ENCODE data around the gene SPATA13. TPM values are rescaled to one million over a fixed set of nuclear protein-coding genes. Genes with fewer than 3 reads are reported as not detected.
"Not testable (repeated sequence)": the region's sequence is repeated elsewhere in the genome, so short reads cannot be mapped to it uniquely, and the experiment has no call there.

SPATA13 gene
- total RNA-seq, 4 donors from 2014 or later = 20.0 to 47.4 (median 27.6) TPM

DNA sequence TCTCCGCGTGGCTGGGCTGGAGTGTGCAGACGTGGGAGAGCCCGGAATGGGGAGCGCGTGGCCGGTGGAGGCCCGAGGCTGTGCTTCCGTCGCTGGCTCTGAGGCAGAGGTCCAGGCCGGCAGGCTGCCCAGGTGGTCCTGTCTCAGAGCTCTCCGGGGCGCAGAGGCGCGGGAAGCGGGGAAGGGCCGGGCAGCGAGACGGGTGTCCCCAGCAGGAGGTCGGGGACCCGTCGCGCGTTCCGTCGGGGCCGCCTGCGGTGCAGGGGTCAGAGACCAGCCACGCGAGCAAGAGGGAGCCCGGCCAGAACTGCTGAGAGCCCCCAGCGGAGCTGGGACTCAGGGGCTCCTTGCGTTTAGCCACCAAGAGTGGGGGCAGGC is 147.5 kb downstream of the SPATA13 start:
- H3K36me3 ChIP-seq = no peaks in the 10 kb centered on the region
- intact Hi-C loops (cut with DNase I; ENCODE audit: low total_unique reads) = no loop called here
- no peaks in the 10 kb centered on the region for H3K27me3 ChIP-seq
- no peak overlapping the region for H3K27ac ChIP-seq
- no peak for DNase-seq
- no peaks in the 10 kb centered on the region for H3K9me3 ChIP-seq
- H3K4me1 ChIP-seq = no peaks in the 10 kb centered on the region
- TF ChIP-seq, protein P1, sequence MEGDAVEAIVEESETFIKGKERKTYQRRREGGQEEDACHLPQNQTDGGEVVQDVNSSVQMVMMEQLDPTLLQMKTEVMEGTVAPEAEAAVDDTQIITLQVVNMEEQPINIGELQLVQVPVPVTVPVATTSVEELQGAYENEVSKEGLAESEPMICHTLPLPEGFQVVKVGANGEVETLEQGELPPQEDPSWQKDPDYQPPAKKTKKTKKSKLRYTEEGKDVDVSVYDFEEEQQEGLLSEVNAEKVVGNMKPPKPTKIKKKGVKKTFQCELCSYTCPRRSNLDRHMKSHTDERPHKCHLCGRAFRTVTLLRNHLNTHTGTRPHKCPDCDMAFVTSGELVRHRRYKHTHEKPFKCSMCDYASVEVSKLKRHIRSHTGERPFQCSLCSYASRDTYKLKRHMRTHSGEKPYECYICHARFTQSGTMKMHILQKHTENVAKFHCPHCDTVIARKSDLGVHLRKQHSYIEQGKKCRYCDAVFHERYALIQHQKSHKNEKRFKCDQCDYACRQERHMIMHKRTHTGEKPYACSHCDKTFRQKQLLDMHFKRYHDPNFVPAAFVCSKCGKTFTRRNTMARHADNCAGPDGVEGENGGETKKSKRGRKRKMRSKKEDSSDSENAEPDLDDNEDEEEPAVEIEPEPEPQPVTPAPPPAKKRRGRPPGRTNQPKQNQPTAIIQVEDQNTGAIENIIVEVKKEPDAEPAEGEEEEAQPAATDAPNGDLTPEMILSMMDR (IDR thresholded peaks at IDR 0.05) = no peak
- TF ChIP-seq POLR2A (IDR thresholded peaks at IDR 0.05) = no peak
- H3K4me3 ChIP-seq = no peak overlapping the region

DNA sequence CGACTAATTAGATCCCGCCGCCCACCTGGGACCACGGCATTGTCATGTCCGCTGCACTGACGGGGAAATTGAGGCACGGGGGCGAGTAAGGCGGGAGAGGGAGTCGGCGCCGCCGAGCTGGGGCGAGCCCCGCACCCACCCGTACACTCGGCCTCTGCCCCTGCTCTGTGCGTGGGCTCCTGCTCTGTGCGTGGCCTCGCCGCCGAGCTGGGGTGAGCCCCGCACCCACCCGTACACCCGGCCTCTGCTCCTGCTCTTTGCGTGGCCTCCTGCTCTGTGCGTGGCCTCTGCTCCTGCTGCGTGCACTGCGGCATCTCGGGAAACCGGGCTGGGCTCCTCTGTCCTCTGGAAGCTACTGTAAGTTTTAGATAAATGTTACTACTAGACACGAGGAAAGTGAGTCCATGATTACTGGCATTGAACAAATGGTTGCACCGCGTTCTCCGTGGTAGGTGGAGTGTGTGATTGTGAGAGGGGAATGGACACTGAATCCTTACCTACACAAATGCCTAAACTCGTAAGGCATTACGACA is 148.0 kb downstream of the SPATA13 start:
- Histone ChIP-seq H3K27me3 (no peaks in the 10 kb centered on the region), H3K27ac (no peak overlapping the region), H3K4me3 (no peak overlapping the region), H3K36me3 (no peaks in the 10 kb centered on the region), H3K4me1 (no peaks in the 10 kb centered on the region), H3K9me3 (no peaks in the 10 kb centered on the region)
- no peak for DNase-seq
- intact Hi-C loops (cut with DNase I; ENCODE audit: low total_unique reads) = no loop called here
- no peak for TF ChIP-seq POLR2A (IDR thresholded peaks at IDR 0.05)
- TF ChIP-seq, protein P1 (IDR thresholded peaks at IDR 0.05) = no peak

DNA sequence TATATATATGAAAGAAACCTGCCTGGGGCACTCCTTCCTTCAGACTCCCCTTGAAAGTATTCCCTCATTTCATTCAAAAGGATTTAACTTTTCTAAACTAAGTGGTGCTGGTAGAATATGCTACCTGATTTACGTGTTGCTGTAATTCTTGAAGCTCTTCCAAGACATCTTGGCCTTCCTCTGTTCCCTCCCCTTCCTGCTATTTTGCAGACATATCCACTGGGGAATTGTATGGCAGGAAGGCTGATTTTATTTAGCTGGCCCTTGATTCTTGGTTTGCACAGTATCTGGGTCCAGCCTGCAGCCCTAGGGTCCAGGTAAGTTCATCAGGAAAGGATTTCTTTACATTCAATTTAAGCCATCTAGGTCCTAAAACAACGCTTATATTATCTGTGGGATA is 148.8 kb downstream of the SPATA13 start, which contains the start of gene C1QTNF9:
Gene C1QTNF9, plus strand, starts transcription at position 281 of the 400 bp plus-strand sequence. CDS start 6,424 bp downstream, outside the sequence.
- H3K4me1 ChIP-seq; H3K27ac ChIP-seq; DNase-seq; H3K36me3 ChIP-seq; H3K27me3 ChIP-seq; H3K9me3 ChIP-seq; H3K4me3 ChIP-seq; intact Hi-C loops (cut with DNase I; ENCODE audit: low total_unique reads): not testable (repeated sequence)

DNA sequence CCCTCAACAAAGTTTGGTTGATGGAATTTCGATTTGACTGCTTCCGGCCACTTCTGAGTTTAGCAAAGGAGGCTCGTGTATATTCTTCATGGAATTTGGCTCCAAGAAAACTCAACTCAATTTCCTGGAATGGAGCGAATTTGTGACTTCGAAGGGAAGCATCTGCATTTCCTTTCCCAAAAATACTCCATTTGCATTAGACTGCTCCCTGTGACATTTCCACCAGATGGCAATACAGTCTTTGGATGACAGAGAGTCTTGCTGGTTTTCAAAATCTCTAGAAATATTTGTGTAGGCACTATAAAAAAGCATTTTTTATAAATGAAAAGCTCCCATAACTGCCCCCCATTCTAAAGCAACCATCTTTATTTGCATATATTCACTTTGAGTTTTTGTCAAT is 152.9 kb downstream of the SPATA13 start:
- Histone ChIP-seq H3K9me3 (no peaks in the 10 kb centered on the region), H3K4me3 (no peak overlapping the region), H3K27me3 (no peaks in the 10 kb centered on the region), H3K4me1 (no peaks in the 10 kb centered on the region), H3K36me3 (no peaks in the 10 kb centered on the region), H3K27ac (no peak overlapping the region)
- DNase-seq = no peak
- TF ChIP-seq POLR2A (IDR thresholded peaks at IDR 0.05) = no peak
- TF ChIP-seq, protein P1 (IDR thresholded peaks at IDR 0.05) = peak in 1 of 4 experiments; percentile 26
- intact Hi-C loops (cut with DNase I; ENCODE audit: low total_unique reads) = no loop called here

DNA sequence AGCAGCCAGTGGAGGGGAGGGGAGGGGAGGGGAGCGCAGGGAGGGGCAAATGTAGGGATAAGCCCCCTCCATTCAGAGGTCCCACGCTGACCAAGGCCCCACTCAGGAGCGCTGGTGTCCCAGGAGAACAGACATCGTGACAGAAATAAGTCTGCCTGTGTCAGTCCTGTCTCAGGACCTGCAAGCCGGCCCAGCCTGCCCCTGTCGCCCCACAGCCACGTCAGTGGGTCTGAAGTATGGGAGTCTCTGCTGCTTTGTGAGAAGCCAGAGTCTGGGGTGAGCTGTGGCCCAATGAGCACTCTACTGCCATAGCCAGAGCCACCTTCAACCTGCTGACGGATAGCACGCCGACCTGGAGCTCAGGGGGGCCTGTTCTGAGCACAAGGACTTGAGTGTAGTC is 157.3 kb downstream of the SPATA13 start:
- H3K9me3 ChIP-seq; DNase-seq; H3K27ac ChIP-seq; H3K4me1 ChIP-seq; H3K36me3 ChIP-seq; intact Hi-C loops (cut with DNase I; ENCODE audit: low total_unique reads); H3K4me3 ChIP-seq; H3K27me3 ChIP-seq: not testable (repeated sequence)

DNA sequence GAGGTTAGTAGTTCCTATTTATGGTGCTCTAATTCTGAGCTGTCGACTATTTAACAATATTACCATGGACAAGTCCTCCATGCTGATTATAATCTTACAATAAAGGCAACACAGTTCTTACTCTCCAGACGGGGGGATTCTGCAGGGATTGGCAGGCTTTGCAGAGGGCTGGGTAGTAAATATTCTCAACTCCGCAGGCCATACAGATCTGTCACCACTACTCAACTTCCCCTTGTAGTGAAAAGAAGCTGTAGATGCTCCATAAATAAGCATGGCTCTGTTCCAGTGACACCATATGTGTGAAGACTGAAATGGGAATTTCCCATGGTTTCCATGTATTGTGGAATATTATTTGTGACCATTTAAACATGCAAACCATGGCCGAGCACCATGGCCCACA is 158.4 kb downstream of the SPATA13 start:
- intact Hi-C loops (cut with DNase I; ENCODE audit: low total_unique reads); H3K36me3 ChIP-seq; H3K4me3 ChIP-seq; DNase-seq; H3K4me1 ChIP-seq; H3K27me3 ChIP-seq; H3K9me3 ChIP-seq; H3K27ac ChIP-seq: not testable (repeated sequence)

DNA sequence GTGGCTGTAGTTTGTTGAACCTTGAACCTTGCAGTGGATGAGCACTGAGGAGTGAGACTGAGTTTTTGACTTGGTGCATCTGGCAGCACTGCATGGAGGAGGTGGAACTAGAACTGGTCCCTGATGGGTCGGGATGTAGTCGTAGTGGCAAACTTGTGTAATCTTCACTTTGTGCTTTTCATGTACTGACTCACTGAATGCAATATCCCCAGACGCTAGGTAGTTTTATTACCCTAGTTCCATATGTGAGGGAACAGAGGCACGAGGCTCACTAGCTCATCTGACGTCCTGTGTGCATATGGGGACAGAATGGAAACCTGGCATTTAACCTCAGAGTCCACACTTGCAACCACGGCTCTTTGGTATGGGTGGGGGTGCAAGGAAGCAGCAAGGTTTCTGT is 159.1 kb downstream of the SPATA13 start:
- intact Hi-C loops (cut with DNase I; ENCODE audit: low total_unique reads); H3K4me3 ChIP-seq; H3K36me3 ChIP-seq; DNase-seq; H3K9me3 ChIP-seq; H3K4me1 ChIP-seq; H3K27ac ChIP-seq; H3K27me3 ChIP-seq: not testable (repeated sequence)

DNA sequence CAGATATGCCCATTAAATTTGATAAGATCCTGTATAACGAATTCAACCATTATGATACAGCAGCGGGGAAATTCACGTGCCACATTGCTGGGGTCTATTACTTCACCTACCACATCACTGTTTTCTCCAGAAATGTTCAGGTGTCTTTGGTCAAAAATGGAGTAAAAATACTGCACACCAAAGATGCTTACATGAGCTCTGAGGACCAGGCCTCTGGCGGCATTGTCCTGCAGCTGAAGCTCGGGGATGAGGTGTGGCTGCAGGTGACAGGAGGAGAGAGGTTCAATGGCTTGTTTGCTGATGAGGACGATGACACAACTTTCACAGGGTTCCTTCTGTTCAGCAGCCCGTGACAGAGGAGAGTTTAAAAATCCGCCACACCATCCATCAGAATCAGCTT is 160.9 kb downstream of the SPATA13 start:
- H3K4me3 ChIP-seq; intact Hi-C loops (cut with DNase I; ENCODE audit: low total_unique reads); H3K4me1 ChIP-seq; H3K9me3 ChIP-seq; DNase-seq; H3K36me3 ChIP-seq; H3K27me3 ChIP-seq; H3K27ac ChIP-seq: not testable (repeated sequence)

DNA sequence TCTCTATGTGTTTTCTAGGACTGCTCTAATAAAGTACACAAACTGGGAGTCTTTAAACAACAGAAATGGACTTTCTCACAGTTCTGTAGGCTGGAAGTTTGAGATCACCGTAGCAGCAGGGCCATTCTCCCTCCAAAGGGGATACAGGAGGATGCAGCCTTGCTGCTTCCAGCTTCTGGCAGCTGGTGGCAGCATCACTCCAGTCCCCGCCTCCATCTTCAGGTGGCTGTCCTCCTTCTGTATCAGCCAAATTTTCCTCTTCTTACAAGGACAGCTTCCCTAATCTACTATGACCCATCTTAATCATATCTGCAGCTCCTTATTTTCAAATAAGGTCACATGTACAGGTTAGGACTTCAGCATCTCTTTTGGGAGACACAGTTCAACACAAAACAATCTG is 161.9 kb downstream of the SPATA13 start:
- H3K4me3 ChIP-seq; H3K9me3 ChIP-seq; H3K36me3 ChIP-seq; H3K27ac ChIP-seq; H3K4me1 ChIP-seq; intact Hi-C loops (cut with DNase I; ENCODE audit: low total_unique reads); H3K27me3 ChIP-seq; DNase-seq: not testable (repeated sequence)

Measured in uterus (tissue), 4 donors.